ENCODE results near the gene IP6K3.

The IP6K3 gene

GRCh38 chr6:33746651-33747100 is at the start of gene IP6K3:
TSS of gene IP6K3 (minus strand) at chr6:33746905. CDS start at chr6:33735476, 11,429 bp downstream.
- no peak for DNase-seq

- no peak for DNase-seq
Observed at GRCh38 chr6:33794910-33795623, 48.4 kb upstream of the IP6K3 start.

GRCh38 chr6:33792981-33793380 is 46.3 kb upstream of the IP6K3 start:
- DNase-seq = no peak

GRCh38 chr6:33791620-33792019 is 44.9 kb upstream of the IP6K3 start:
- no peak for DNase-seq

GRCh38 chr6:33790910-33791309 is 44.2 kb upstream of the IP6K3 start:
- no peak for DNase-seq

GRCh38 chr6:33790379-33790778 is 43.7 kb upstream of the IP6K3 start:
- DNase-seq = no peak

- DNase-seq = no peak
Observed at GRCh38 chr6:33789550-33789895, 42.8 kb upstream of the IP6K3 start.

GRCh38 chr6:33788694-33789549 is 42.2 kb upstream of the IP6K3 start, which contains the start of gene LEMD2:
TSS of gene LEMD2 (minus strand) at chr6:33789130. CDS start at chr6:33789116, 14 bp downstream.
- peak; percentile 79 to 90 for DNase-seq

GRCh38 chr6:33787954-33788693 is 41.4 kb upstream of the IP6K3 start:
- DNase-seq = no peak

GRCh38 chr6:33787346-33787953 is 40.7 kb upstream of the IP6K3 start:
- no peak for DNase-seq

GRCh38 chr6:33786736-33787135 is 40.0 kb upstream of the IP6K3 start:
- no peak for DNase-seq

GRCh38 chr6:33785778-33786177 is 39.1 kb upstream of the IP6K3 start:
- no peak for DNase-seq

- no peak for DNase-seq
Observed at GRCh38 chr6:33784787-33785186, 38.1 kb upstream of the IP6K3 start.

GRCh38 chr6:33783781-33784520 is 37.2 kb upstream of the IP6K3 start:
- no peak for DNase-seq

GRCh38 chr6:33782561-33782960 is 35.9 kb upstream of the IP6K3 start:
- no peak for DNase-seq

GRCh38 chr6:33781131-33781975 is 34.6 kb upstream of the IP6K3 start:
- DNase-seq = no peak

GRCh38 chr6:33779895-33780294 is 33.2 kb upstream of the IP6K3 start:
- no peak for DNase-seq

GRCh38 chr6:33779290-33779689 is 32.6 kb upstream of the IP6K3 start:
- no peak for DNase-seq

GRCh38 chr6:33778444-33779121 is 31.9 kb upstream of the IP6K3 start:
- DNase-seq = no peak

All from NCI-H1930 (cell line).